ENCODE data around the gene TEX10. TPM values are rescaled to one million over a fixed set of nuclear protein-coding genes. Genes with fewer than 3 reads are reported as not detected.
A peak's percentile ranks its signal among the peaks of the same experiment; 100 is the strongest.

TEX10 gene
- total and polyA plus RNA-seq, 12 donors, result 5.9 to 25.1 (median 10.9) TPM

DNA sequence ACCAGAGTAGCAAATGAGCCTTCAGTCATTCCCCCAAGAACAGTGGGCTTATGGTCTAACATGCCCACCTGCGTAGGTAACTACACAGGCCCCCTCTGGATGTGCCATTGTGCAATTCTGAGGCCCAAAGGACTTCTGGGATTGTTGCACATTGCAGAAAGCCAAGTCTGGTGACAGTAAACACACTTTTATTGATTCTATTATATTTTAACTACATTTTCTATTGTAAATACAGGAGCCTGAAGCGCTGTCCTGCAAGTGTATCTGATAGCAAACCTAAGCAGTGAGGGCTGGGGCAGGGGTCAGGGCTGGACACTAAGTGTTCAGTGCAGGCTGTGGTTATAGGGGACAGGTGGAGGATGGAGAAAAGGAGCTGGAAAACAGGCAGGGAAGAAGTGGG lies 57.5 kb downstream of the TEX10 start:
- WGBS, 4 donors, result 96 to 100% (median 99%) methylated on average over 2 of the region's 2 CpGs
- peaks cover 0 to 57% of the 10 kb centered on the region in 2 donors for H3K36me3 ChIP-seq (replicated peaks in 1 of 2)
- intact Hi-C loops (cut with DNase I), result no loop called here

DNA sequence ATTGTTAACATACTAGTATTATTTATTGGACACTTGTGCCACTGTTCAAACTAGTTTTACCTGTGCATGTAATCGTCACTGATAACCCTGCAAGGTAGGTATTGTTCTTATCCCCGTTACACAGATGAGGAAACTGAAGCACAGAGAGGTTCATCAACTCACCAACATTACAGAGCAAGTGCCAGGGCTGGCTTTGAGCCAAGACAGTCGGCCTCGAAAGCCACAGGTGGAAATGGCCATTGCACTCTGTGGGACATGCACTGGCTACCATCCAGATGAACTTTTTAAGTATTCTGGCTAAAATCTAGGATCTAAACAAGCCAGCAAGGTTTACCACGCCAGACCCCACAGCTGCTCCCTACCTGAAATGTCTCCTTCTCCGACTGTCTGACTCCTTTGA lies 57.9 kb downstream of the TEX10 start:
- peak in 3 of 7 donors; percentile 18 to 41 (median 32) for DNase-seq
- H3K27ac ChIP-seq, result no peak overlapping the region
- WGBS, 4 donors, result 62 to 86% (median 77%) methylated on average over 5 to 6 of the region's 6 CpGs
- intact Hi-C loops (cut with DNase I), result no loop called here
- H3K9me3 ChIP-seq (replicated peaks in 1 of 3), result no peaks in the 10 kb centered on the region
- H3K36me3 ChIP-seq (replicated peaks in 1 of 2), result peaks cover 0 to 55% of the 10 kb centered on the region in 2 donors
- no peak for TF ChIP-seq POLR2A (IDR thresholded peaks at IDR 0.05)
- TF ChIP-seq, protein P1, sequence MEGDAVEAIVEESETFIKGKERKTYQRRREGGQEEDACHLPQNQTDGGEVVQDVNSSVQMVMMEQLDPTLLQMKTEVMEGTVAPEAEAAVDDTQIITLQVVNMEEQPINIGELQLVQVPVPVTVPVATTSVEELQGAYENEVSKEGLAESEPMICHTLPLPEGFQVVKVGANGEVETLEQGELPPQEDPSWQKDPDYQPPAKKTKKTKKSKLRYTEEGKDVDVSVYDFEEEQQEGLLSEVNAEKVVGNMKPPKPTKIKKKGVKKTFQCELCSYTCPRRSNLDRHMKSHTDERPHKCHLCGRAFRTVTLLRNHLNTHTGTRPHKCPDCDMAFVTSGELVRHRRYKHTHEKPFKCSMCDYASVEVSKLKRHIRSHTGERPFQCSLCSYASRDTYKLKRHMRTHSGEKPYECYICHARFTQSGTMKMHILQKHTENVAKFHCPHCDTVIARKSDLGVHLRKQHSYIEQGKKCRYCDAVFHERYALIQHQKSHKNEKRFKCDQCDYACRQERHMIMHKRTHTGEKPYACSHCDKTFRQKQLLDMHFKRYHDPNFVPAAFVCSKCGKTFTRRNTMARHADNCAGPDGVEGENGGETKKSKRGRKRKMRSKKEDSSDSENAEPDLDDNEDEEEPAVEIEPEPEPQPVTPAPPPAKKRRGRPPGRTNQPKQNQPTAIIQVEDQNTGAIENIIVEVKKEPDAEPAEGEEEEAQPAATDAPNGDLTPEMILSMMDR (IDR thresholded peaks at IDR 0.05), result no peak
- H3K4me3 ChIP-seq, result no peak overlapping the region
- H3K27me3 ChIP-seq, result no peaks in the 10 kb centered on the region
- H3K4me1 ChIP-seq (replicated peaks in 1 of 2), result no peaks in the 10 kb centered on the region

More for the DNA sequence above, 57.5 kb downstream of the TEX10 start:
- H3K27ac ChIP-seq, result no peak overlapping the region
- DNase-seq, result no peak
- no peaks in the 10 kb centered on the region for H3K27me3 ChIP-seq
- no peak overlapping the region for H3K4me3 ChIP-seq
- TF ChIP-seq POLR2A (IDR thresholded peaks at IDR 0.05), result no peak
- TF ChIP-seq, protein P1 (IDR thresholded peaks at IDR 0.05), result no peak
- no peaks in the 10 kb centered on the region for H3K9me3 ChIP-seq (replicated peaks in 1 of 3)
- no peaks in the 10 kb centered on the region for H3K4me1 ChIP-seq (replicated peaks in 1 of 2)

DNA sequence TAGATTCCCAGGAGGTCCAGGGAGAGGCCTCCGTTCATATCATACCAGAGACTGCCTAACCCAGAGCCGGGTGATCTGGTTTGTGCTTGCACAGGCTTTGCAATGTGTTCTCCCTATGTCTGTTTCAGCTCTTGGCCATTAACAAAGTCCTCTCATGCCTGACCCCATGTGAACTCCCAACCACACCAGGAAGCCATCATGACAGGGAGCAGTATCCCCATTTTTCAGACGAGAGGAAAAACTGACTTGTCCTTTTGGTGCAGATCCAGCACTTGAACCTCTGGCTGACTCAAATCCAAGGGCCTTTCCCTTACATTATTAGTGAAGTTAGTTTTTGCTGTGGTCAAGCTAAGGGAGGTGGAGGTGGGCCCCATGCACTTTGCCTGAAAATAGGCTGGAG lies 58.4 kb downstream of the TEX10 start:
- intact Hi-C loops (cut with DNase I), result no loop called here
- no peak for DNase-seq
- Histone ChIP-seq H3K27ac (no peak overlapping the region), H3K9me3 (replicated peaks in 1 of 3) (no peaks in the 10 kb centered on the region), H3K36me3 (replicated peaks in 1 of 2) (peaks cover 0 to 55% of the 10 kb centered on the region in 2 donors), H3K4me3 (no peak overlapping the region), H3K4me1 (replicated peaks in 1 of 2) (no peaks in the 10 kb centered on the region), H3K27me3 (no peaks in the 10 kb centered on the region)
- WGBS, 4 donors, result 55 to 79% (median 77%) methylated on average over 3 of the region's 3 CpGs
- TF ChIP-seq, protein P1 (IDR thresholded peaks at IDR 0.05), result no peak

DNA sequence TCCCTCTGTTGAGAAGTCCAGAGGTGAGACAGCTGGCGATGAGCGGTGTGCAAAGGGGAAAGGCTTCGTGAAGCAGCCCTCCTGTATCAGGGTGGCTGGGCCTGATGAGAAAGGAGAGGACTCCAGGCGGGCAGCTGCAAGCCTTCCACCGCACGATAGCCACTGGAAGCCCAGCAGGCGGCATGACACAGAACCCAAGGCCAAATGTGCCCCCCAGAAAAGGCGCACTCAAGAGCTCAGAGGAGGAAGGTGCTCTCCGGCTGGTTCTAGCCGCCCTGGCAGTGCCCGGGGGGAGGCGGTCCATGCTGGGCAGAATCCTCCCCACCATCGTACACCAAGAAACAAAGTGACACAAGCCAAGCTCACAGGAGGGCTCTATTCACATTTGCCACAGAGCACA lies 60.3 kb downstream of the TEX10 start:
- no peaks in the 10 kb centered on the region for H3K27me3 ChIP-seq
- H3K36me3 ChIP-seq (replicated peaks in 1 of 2), result peaks cover 0 to 45% of the 10 kb centered on the region in 2 donors
- H3K27ac ChIP-seq, result no peak overlapping the region
- no peaks in the 10 kb centered on the region for H3K4me1 ChIP-seq (replicated peaks in 1 of 2)
- DNase-seq, result no peak
- no peak for TF ChIP-seq POLR2A (IDR thresholded peaks at IDR 0.05)
- TF ChIP-seq, protein P1 (IDR thresholded peaks at IDR 0.05), result no peak
- H3K9me3 ChIP-seq (replicated peaks in 1 of 3), result no peaks in the 10 kb centered on the region
- 97 to 99% (median 98%) methylated on average over 7 to 13 of the region's 13 CpGs for WGBS, 4 donors
- no peak overlapping the region for H3K4me3 ChIP-seq
- intact Hi-C loops (cut with DNase I), result no loop called here
